GM21576 (cell line): ENCODE results near the gene CACNG3.
"Not testable (repeated sequence)": the region's sequence is repeated elsewhere in the genome, so short reads cannot be mapped to it uniquely, and the experiment has no call there.

ENCODE experiments used
- ATAC-seq: cut with Tn5 transposase; IDR thresholded peaks from one replicate; pipeline ENCODE4 v1.9.1; 2021; ENCODE audit warnings: mild to moderate bottlenecking, moderate library complexity; ENCODE audit not compliant: unreplicated experiment

CACNG3 gene

GRCh38 chr16:24328835-24329452 lies 72.8 kb downstream of the CACNG3 start:
- no peak for ATAC-seq

GRCh38 chr16:24332178-24332577 lies 76.0 kb downstream of the CACNG3 start:
- no peak for ATAC-seq

- no peak for ATAC-seq
Observed at GRCh38 chr16:24332582-24333090, 76.5 kb downstream of the CACNG3 start.

DNA sequence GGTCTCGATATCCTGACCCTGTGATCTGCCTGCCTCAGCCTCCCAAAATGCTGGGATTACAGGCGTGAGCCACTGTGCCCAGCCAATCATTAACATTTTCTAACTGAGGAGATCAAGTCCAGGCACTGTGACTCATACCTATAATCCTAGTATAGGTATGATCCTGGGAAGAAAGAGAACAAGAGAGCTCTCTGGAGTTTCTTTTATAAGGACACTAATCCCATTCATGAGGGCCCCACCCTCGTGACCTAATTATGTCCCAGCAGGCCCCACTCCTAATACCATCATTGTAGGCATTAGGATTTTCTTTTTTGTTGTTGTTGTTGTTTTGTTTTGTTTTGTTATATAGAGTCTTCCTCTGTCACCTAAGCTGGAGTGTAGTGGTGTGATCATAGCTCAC lies 80.4 kb downstream of the CACNG3 start:
- ATAC-seq = no peak

DNA sequence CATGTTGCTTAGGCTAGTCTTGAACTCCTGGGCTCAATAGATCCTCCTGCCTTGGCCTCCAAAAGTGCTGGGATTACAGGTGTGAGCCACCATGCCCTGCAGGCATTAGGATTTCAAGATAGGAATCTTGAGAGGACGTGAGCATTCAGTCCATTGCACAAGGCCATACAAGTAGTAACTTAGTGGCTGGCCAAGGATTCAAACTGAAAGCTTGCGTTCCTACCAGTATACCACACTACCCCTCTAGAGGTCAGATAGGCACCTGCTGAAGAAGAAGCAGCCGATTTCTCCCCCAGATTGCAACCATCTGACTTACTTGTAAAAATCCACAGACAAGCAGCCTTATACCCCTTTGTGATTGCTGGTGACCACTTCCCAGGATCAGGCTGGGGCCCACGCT lies 80.9 kb downstream of the CACNG3 start:
- ATAC-seq = no peak

- not testable (repeated sequence) for ATAC-seq
Observed at GRCh38 chr16:24343829-24344228, 87.7 kb downstream of the CACNG3 start.

DNA sequence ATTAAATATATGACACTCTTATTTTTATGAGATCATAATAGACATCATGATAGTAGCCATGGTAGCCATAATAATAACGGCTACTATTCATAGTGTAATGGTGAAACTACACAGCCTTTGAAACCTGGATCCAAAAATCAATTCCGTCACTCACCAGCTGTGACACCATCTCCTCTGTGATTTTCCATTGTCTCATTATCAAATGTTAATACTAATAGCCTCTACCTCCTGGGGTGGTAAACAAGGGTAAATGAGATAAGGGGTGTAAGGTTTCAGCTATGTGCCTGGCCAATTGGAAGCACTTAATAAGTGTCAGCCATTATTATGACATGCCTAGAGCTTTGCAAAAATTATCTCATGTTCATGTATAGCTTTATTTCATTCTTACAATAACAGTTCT lies 88.6 kb downstream of the CACNG3 start:
- ATAC-seq = no peak

DNA sequence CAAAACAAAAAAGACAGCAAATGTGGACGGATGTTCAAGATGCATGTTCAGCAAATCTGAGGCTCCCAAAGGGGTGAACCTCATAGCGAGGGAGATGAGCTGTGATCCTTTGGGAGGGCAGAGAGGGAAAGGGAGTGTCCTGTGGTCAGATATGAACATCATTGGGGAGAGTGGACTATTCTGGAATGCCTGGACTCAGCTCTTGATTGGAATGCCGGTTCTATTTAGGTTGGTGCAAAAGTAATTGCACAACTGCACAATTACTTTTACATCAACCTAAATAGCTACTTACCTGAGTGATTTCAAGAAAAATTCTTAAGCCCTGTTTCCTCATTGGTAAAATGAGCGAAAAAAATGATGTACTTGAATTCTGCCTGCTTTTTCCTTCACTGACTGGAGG lies 89.6 kb downstream of the CACNG3 start:
- no peak for ATAC-seq

GRCh38 chr16:24346734-24347133 lies 90.6 kb downstream of the CACNG3 start:
- ATAC-seq = no peak

DNA sequence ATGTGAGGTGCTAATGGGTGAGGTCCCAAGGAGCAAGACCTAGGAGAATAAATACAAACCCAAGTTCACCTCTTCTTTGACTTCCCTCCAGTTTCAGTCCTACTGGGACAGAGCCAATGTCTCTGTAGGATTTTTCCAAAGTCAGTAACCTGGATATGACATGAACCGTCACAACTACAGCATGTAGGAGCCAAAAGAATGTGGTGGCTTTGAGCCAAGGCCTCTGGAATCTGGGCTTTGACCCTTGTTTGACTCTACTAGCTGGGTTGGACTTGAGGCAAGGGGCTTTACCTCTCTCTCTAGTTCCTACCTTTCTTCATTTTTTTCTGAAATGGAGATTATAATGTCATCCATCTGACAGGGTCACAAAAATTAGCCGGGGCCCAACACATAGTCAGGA lies 91.4 kb downstream of the CACNG3 start:
- ATAC-seq = no peak

- ATAC-seq = no peak
Observed at GRCh38 chr16:24348545-24349290, 92.6 kb downstream of the CACNG3 start.

DNA sequence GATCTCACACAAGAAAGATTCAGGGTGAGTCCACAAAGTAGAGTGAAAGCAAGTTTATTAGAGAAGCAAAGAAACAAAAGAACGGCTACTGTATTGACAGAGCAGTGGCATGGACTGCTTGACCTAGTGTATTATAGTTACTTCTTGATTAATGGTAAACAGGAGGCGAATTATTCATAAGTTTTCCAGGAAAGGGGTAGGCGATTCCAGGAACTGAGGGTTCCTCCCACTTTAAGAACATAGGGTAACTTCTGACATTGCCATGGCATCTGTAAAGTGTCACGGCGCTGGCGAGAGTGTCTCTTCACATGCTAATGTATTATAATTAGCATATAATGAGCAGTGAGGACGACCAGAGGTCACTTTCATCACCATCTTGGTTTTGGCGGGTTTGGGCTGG lies 93.2 kb downstream of the CACNG3 start:
- ATAC-seq = no peak

- ATAC-seq = no peak
Observed at GRCh38 chr16:24352746-24353145, 96.6 kb downstream of the CACNG3 start.

- no peak for ATAC-seq
Observed at GRCh38 chr16:24353622-24354021, 97.5 kb downstream of the CACNG3 start.

- ATAC-seq = no peak
Observed at GRCh38 chr16:24357511-24357910, 101.4 kb downstream of the CACNG3 start.

DNA sequence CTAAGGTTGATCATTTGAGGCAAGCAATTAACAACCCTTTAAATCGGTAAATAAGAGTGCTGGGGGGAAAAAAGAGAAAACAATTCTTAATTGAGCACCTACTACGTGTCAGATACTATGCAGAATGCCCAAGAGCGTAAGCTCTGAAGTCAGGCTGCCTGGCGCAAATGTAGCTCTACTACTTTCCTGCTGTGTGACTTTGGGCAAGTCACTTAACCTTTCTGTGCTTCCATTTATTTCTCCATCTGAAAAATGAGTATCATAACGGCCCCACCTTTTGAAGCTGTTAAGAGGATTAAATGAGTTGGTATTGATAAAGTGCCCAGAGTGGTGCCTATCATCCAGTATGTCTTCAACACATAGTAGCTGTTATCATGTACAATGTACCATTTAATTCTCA lies 102.0 kb downstream of the CACNG3 start:
- ATAC-seq = no peak

DNA sequence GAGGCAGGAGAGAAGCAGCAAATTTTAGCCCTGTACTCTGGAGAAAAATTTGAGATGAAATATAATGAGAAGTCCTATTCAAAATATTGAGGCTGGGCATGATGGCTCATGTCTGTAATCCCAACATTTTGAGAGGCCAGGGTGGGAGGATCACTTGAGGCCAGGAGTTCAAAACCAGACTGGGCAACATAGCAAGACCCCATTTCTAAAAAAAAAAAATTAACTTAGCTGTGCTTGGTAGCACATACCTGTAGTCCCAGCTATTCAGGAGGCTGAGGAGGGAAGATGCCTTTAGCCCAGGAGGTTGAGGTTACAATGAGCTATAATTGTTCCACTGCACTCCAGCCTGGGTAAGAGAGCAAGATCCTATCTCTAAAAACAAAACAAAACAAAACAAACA lies 103.4 kb downstream of the CACNG3 start:
- ATAC-seq = no peak

GRCh38 chr16:24360936-24361335 lies 104.8 kb downstream of the CACNG3 start:
- ATAC-seq = no peak

DNA sequence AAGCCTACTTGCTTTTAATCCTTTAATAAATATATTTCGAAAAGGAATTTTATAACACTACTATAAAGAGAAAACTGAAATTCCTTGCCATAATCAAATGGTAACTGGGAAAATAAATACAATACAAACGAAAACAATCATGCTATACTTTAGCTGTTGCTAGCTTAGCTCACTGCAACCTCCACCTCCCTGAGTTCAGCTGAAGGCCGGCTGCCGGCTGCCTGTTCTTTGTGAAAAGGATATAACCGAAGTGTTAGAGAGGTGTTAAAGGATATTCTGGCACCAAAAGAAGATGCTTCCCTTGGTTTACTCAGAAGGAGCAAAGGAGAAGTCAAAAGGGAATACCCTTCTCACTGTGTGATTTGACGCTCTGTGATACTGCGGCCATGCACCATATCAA lies 108.5 kb downstream of the CACNG3 start:
- ATAC-seq = no peak

DNA sequence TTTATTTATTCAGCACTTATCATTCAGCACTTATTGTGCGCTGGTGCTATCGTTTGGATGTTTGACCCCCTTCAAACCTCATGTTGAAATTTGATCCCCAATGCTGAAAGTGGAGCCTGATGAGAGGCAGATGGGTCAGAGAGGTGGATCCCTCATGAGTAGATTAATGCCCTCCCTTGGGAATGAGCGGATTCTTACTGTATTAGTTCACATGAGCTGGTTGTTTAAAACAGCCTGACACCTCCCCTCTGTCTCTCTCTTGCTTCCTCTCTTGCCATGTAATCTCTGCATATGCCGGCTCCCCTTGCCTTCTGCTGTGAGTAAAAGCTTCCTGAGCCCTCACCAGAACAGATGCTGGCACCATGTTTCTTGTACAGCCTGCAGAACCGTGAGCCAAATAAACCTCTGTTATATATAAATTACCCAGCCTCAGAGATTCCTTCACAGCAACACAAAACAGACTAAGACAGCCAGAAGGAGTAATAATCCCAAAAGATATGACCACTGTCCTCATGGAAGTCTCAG lies 111.1 kb downstream of the CACNG3 start:
- ATAC-seq = no peak

GRCh38 chr16:24372824-24373223 lies 116.7 kb downstream of the CACNG3 start:
- no peak for ATAC-seq

DNA sequence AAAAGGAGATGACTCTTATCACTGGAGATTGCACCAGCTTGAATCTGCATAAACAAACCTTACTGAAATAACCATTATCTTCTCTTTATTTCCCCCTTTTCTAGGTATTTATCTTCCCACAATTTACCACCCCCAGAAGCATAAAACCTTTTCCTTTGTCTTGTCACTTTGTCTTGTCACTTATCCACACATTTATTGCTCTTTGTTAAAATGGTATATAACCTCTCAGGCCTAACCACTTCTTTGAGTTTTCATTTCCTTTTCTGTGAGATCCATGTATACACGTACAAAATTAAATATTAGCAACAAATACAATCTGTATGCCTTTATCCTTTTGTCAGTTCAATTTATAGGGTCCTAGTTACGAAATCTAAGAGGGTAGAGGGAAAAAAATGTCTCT lies 122.9 kb downstream of the CACNG3 start:
- no peak for ATAC-seq
